Measurements from ENCODE around the gene MED7. TPM values are rescaled to one million over a fixed set of nuclear protein-coding genes. Genes with fewer than 3 reads are reported as not detected.

The MED7 gene
- total RNA-seq, 2 experiments from 2014 or later: 7.0 to 8.7 TPM

GRCh38 chr5:157164521-157164920 is 21.9 kb upstream of the MED7 start:
- no peaks in the 10 kb centered on the region for H3K9me3 Mint-ChIP-seq
- Histone ChIP-seq H3K9me3 (ENCODE audit: control insufficient read depth in 1 of 2, insufficient read depth in 1 of 2, low read length in 2 of 2) (no peaks in the 10 kb centered on the region), H3K27ac (ENCODE audit: low read depth in 1 of 2, low read length in 2 of 2) (no peak overlapping the region), H3K4me3 (ENCODE audit: low read length) (no peak overlapping the region), H3K27me3 (ENCODE audit: control insufficient read depth in 1 of 2, insufficient read depth in 2 of 2, low read length in 2 of 2) (no peaks in the 10 kb centered on the region), H3K36me3 (ENCODE audit: insufficient read depth, low read length) (no peaks in the 10 kb centered on the region), H3K4me1 (ENCODE audit: insufficient read depth, low read length) (peaks cover 48% of the 10 kb centered on the region)
- TF ChIP-seq CTCF (IDR thresholded peaks at IDR 0.05): no peak
- CTCF ChIA-PET: no interaction called here
- no peak overlapping the region for H3K4me3 Mint-ChIP-seq
- no peak for DNase-seq
- intact Hi-C loops (cut with DNase I, micrococcal nuclease): no loop called here
- H3K27me3 Mint-ChIP-seq: no peaks in the 10 kb centered on the region
- peaks cover 66% of the 10 kb centered on the region for H3K4me1 Mint-ChIP-seq (ENCODE audit: low read depth)
- no peaks in the 10 kb centered on the region for H3K36me3 Mint-ChIP-seq (ENCODE audit: low read depth)
- H3K27ac Mint-ChIP-seq: no peak overlapping the region
- ATAC-seq (ENCODE audit: poor library complexity): no peak
- POLR2A ChIA-PET: no interaction called here

GRCh38 chr5:157162919-157163510 is 20.4 kb upstream of the MED7 start:
- no peak overlapping the region for H3K4me3 Mint-ChIP-seq
- no peaks in the 10 kb centered on the region for H3K27me3 Mint-ChIP-seq
- POLR2A ChIA-PET: interaction anchor here (0.7 to 3.1 kb wide), 4 partner anchors 9 to 54 kb away, joined by 3 to 14 read pairs (median 4); partner anchors contain the start of gene ITK
- no peaks in the 10 kb centered on the region for H3K36me3 Mint-ChIP-seq (ENCODE audit: low read depth)
- Histone ChIP-seq H3K36me3 (ENCODE audit: insufficient read depth, low read length) (no peaks in the 10 kb centered on the region), H3K4me1 (ENCODE audit: insufficient read depth, low read length) (peaks cover 53% of the 10 kb centered on the region), H3K27ac (ENCODE audit: low read depth in 1 of 2, low read length in 2 of 2) (no peak overlapping the region), H3K9me3 (ENCODE audit: control insufficient read depth in 1 of 2, insufficient read depth in 1 of 2, low read length in 2 of 2) (no peaks in the 10 kb centered on the region), H3K27me3 (ENCODE audit: control insufficient read depth in 1 of 2, insufficient read depth in 2 of 2, low read length in 2 of 2) (no peaks in the 10 kb centered on the region), H3K4me3 (ENCODE audit: low read length) (no peak overlapping the region)
- ATAC-seq (ENCODE audit: poor library complexity) (no peak), DNase-seq (no peak)
- H3K9me3 Mint-ChIP-seq: no peaks in the 10 kb centered on the region
- TF ChIP-seq CTCF (IDR thresholded peaks at IDR 0.05): no peak
- no peak overlapping the region for H3K27ac Mint-ChIP-seq
- intact Hi-C loops (cut with DNase I, micrococcal nuclease): no loop called here
- CTCF ChIA-PET: no interaction called here
- H3K4me1 Mint-ChIP-seq (ENCODE audit: low read depth): peaks cover 64% of the 10 kb centered on the region

DNA sequence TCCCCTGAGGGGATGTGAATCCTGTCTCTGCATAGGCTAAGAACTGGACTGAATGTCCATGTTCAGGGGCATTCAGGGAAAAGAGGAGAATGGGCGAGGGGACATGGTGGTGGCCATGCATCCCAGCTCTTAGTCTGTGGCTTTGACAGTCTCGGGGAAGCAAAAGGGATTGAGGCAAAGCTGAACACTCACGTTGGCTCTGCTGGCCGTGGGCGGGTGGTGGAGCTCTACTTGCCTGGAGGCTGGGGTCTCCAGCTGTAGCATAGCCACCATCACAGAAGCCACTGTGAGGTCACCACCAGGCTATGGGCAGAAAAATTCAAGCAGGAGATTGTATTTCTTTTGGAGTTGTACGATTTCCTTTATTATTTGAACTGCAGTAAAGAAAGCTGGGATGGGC is 19.3 kb upstream of the MED7 start:
- H3K4me3 Mint-ChIP-seq: no peak overlapping the region
- H3K36me3 ChIP-seq (ENCODE audit: insufficient read depth, low read length): no peaks in the 10 kb centered on the region
- ChIA-PET POLR2A (interaction anchor here (1.7 to 3.1 kb wide), 4 partner anchors 10 to 19 kb away, joined by 4 to 14 read pairs (median 6); partner anchors contain the start of gene ITK), CTCF (interaction anchor here (1.1 kb wide), 1 partner anchor 10 kb away, joined by 3 read pairs; no protein-coding TSS in a partner anchor)
- ATAC-seq (ENCODE audit: poor library complexity) (no peak), DNase-seq (no peak)
- H3K27me3 ChIP-seq (ENCODE audit: control insufficient read depth in 1 of 2, insufficient read depth in 2 of 2, low read length in 2 of 2): no peaks in the 10 kb centered on the region
- no peak overlapping the region for H3K27ac Mint-ChIP-seq
- no peak overlapping the region for H3K27ac ChIP-seq (ENCODE audit: low read depth in 1 of 2, low read length in 2 of 2)
- H3K4me1 ChIP-seq (ENCODE audit: insufficient read depth, low read length): peaks cover 50% of the 10 kb centered on the region
- H3K27me3 Mint-ChIP-seq: no peaks in the 10 kb centered on the region
- no peak for TF ChIP-seq CTCF (IDR thresholded peaks at IDR 0.05)
- no peak overlapping the region for H3K4me3 ChIP-seq (ENCODE audit: low read length)
- H3K36me3 Mint-ChIP-seq (ENCODE audit: low read depth): no peaks in the 10 kb centered on the region
- H3K9me3 ChIP-seq (ENCODE audit: control insufficient read depth in 1 of 2, insufficient read depth in 1 of 2, low read length in 2 of 2): no peaks in the 10 kb centered on the region
- intact Hi-C loops (cut with DNase I, micrococcal nuclease): no loop called here
- no peaks in the 10 kb centered on the region for H3K9me3 Mint-ChIP-seq
- peaks cover 61% of the 10 kb centered on the region for H3K4me1 Mint-ChIP-seq (ENCODE audit: low read depth)

Measured in CD4-positive, alpha-beta T cell (primary cell).